IMR-90 (cell line): Measurements from ENCODE around the gene LRRC2. TPM values are rescaled to one million over a fixed set of nuclear protein-coding genes. Genes with fewer than 3 reads are reported as not detected.

Source experiments
- ATAC-seq: fragments of 200-7000 bp; cut with Tn5 transposase; 2 replicates; pipeline ENCODE4 v1.9.1; 2020; ENCODE audit warnings: low read depth, mild to moderate bottlenecking, moderate library complexity
- BruUV-seq: library from RNA; stranded (reverse); fragments of 400-500 nt; replicated peaks from 2 replicates; lab custom pipeline; 2021; lab: Mats Ljungman, UMichigan
- CTCF ChIA-PET: fragments of 300-600 bp; formaldehyde crosslinking; extraction: SDS; loops from one replicate; lab custom pipeline; 2021; ENCODE audit warnings: antibody characterized with exemption; lab: Yijun Ruan, JAX
- POLR2A ChIA-PET: fragments of 300-600 bp; sonication (Branson Sonifier 250); formaldehyde crosslinking; loops from one replicate; lab custom pipeline; 2022; ENCODE audit warnings: antibody characterized with exemption; ENCODE audit not compliant: unreplicated experiment; lab: Charles Lee
- DNase-seq: peaks from one replicate; pipeline ENCODE4 v3.0.0; 2013
- H2AFZ ChIP-seq: replicated peaks from 2 replicates; pipeline ENCODE3; 2013; ENCODE audit warnings: low read length, mild to moderate bottlenecking; ENCODE audit not compliant: poor library complexity
- H2AK5ac ChIP-seq: 2 replicates; pipeline ENCODE4 v1.6.1; 2013; ENCODE audit warnings: low read depth, low read length, inconsistent platforms
- H2AK9ac ChIP-seq: replicated peaks from 2 replicates; pipeline ENCODE3; 2013; ENCODE audit warnings: mild to moderate bottlenecking, low read depth, low read length, moderate library complexity; ENCODE audit not compliant: poor library complexity
- H2BK120ac ChIP-seq: 2 replicates; pipeline ENCODE4 v1.6.1; 2013; ENCODE audit warnings: low read depth, low read length, inconsistent platforms
- H2BK15ac ChIP-seq: 3 replicates; pipeline ENCODE4 v1.6.1; 2013; ENCODE audit warnings: low read depth, low read length, inconsistent platforms
- H2BK20ac ChIP-seq: 2 replicates; pipeline ENCODE4 v1.6.1; 2013; ENCODE audit warnings: low read depth, mild to moderate bottlenecking, inconsistent platforms, low read length, moderate library complexity
- H2BK5ac ChIP-seq: 2 replicates; pipeline ENCODE4 v1.6.1; 2013; ENCODE audit warnings: mild to moderate bottlenecking, low read depth, low read length, inconsistent platforms; ENCODE audit not compliant: poor library complexity, severe bottlenecking
- H3K14ac ChIP-seq: replicated peaks from 2 replicates; pipeline ENCODE4 v1.6.1; 2013; ENCODE audit warnings: low read depth, low read length, inconsistent platforms
- H3K18ac ChIP-seq: 2 replicates; pipeline ENCODE4 v1.6.1; 2013; ENCODE audit warnings: low read depth, low read length, control low read depth
- H3K23ac ChIP-seq: 2 replicates; pipeline ENCODE4 v1.6.1; 2013; ENCODE audit warnings: low read depth, low read length, inconsistent platforms
- H3K27ac ChIP-seq: 2 replicates; pipeline ENCODE4 v1.5.1; 2013; ENCODE audit warnings: mild to moderate bottlenecking, control low read depth, low read length; ENCODE audit not compliant: insufficient read depth
- H3K27me3 ChIP-seq: 2 replicates; pipeline ENCODE4 v1.6.1; 2013; ENCODE audit warnings: low read length; ENCODE audit not compliant: control insufficient read depth, insufficient read depth
- H3K36me3 ChIP-seq: 2 replicates; pipeline ENCODE4 v1.6.1; 2013; ENCODE audit warnings: low read length, mixed read lengths; ENCODE audit not compliant: control insufficient read depth, insufficient read depth
- H3K4ac ChIP-seq: 2 replicates; pipeline ENCODE4 v1.6.1; 2013; ENCODE audit warnings: low read depth, low read length, inconsistent platforms
- H3K4me1 ChIP-seq: 2 replicates; pipeline ENCODE4 v1.6.1; 2013; ENCODE audit warnings: low read length, mixed read lengths; ENCODE audit not compliant: control insufficient read depth, insufficient read depth
- H3K4me2 ChIP-seq: 2 replicates; pipeline ENCODE4 v1.6.1; 2013; ENCODE audit warnings: low read depth, mild to moderate bottlenecking, control low read depth, low read length, moderate library complexity
- H3K4me3 ChIP-seq: 2 replicates; pipeline ENCODE4 v1.5.1; 2013; ENCODE audit warnings: low read depth, mild to moderate bottlenecking, control low read depth, low read length, moderate library complexity; ENCODE audit not compliant: insufficient read depth
- H3K56ac ChIP-seq: 2 replicates; pipeline ENCODE4 v1.6.1; 2013; ENCODE audit warnings: low read length, inconsistent platforms; ENCODE audit not compliant: insufficient read depth; ENCODE audit errors: extremely low read depth
- H3K79me1 ChIP-seq, 2 experiments: 2 replicates each; pipeline ENCODE4 v1.6.1; 2013; ENCODE audit warnings: low read length in 2 of 2, inconsistent platforms in 1 of 2, low read depth in 1 of 2
- H3K9ac ChIP-seq: 2 replicates; pipeline ENCODE4 v1.6.1; 2013; ENCODE audit warnings: low read depth, low read length, control low read depth
- H3K9me1 ChIP-seq: 2 replicates; pipeline ENCODE4 v1.6.1; 2013; ENCODE audit warnings: low read length, inconsistent platforms; ENCODE audit not compliant: insufficient read depth
- H3K9me3 ChIP-seq: 2 replicates; pipeline ENCODE4 v1.6.1; 2013; ENCODE audit warnings: low read length; ENCODE audit not compliant: control insufficient read depth, insufficient read depth
- H4K20me1 ChIP-seq: 2 replicates; pipeline ENCODE4 v1.6.1; 2013; ENCODE audit warnings: low read length, inconsistent platforms; ENCODE audit not compliant: insufficient read depth
- H4K5ac ChIP-seq: 2 replicates; pipeline ENCODE4 v1.6.1; 2013; ENCODE audit warnings: mild to moderate bottlenecking, low read depth, low read length, control low read depth
- H4K8ac ChIP-seq, 2 experiments: 2 replicates each; pipeline ENCODE4 v1.6.1; 2013; ENCODE audit warnings: low read depth in 2 of 2, low read length in 2 of 2, control low read depth in 1 of 2, inconsistent platforms in 1 of 2
- H4K91ac ChIP-seq: 2 replicates; pipeline ENCODE4 v1.6.1; 2013; ENCODE audit warnings: low read depth, low read length, inconsistent platforms; ENCODE audit not compliant: insufficient read depth
- CEBPB ChIP-seq: IDR thresholded peaks from 2 replicates; pipeline ENCODE4 v1.6.1; 2012; ENCODE audit warnings: low read depth, low read length, improper control_type of control experiment
- SMC3 ChIP-seq: fragments of 150-350 bp; IDR thresholded peaks from 2 replicates; pipeline ENCODE4 v1.6.1; 2016; ENCODE audit warnings: low read depth, mild to moderate bottlenecking, antibody characterized with exemption, low read length, moderate library complexity
- WGBS, 2 experiments: methylation state at CpG; one replicate each; pipeline versions ENCODE4 v1.1.5 to v1.1.7; 2013; ENCODE audit warnings: missing lambda C conversion rate in 2 of 2; ENCODE audit not compliant: insufficient read length in 1 of 2; ENCODE audit errors: extremely low coverage in 2 of 2; 5-methylcytosine and 5-hydroxymethylcytosine counted together
- dilution Hi-C: fragments of 300-500 bp; cut with HindIII; formaldehyde crosslinking; loops from one replicate; pipeline ENCODE4 v1.14.3; 2018; ENCODE audit warnings: low sequenced_read_pairs; ENCODE audit not compliant: unreplicated experiment
- in situ Hi-C: fragments of 300-500 bp; cut with MboI; formaldehyde crosslinking; loops from 3 replicates; pipeline ENCODE4 v1.14.3; 2019; ENCODE audit warnings: low sequenced_read_pairs, inconsistent platforms, mixed read lengths
- intact Hi-C: fragments of 100-400 bp; cut with micrococcal nuclease; formaldehyde crosslinking; loops from 2 replicates; pipeline ENCODE4 v1.10.0; 2022
- polyA plus RNA-seq, 3 experiments: library from polyadenylated mRNA; depleted of rRNA; stranded (reverse); fragments of >200 nt; gene quantifications; 2 replicates each; pipeline ENCODE4 v1.2.3, GENCODE V29; 2012; ENCODE audit warnings: low replicate concordance in 1 of 3
- total RNA-seq: library from RNA; depleted of rRNA; stranded (reverse); fragments of >200 nt; gene quantifications from 2 replicates; pipeline ENCODE4 v1.2.3, GENCODE V29; 2012

The LRRC2 gene
- total and polyA plus RNA-seq, 2 of the 4 experiments (the other 2 are of a cell fraction) = 2.9 to 4.1 TPM

GRCh38 chr3:46471371-46471914 lies 94.7 kb downstream of the LRRC2 start:
- ATAC-seq (no peak), DNase-seq (no peak)
- no TSS peak for BruUV-seq
- Histone ChIP-seq H3K4me1 (no peaks in the 10 kb centered on the region), H4K91ac (no peak overlapping the region), H3K27ac (no peak overlapping the region), H3K4me3 (no peak overlapping the region), H3K4me2 (no peak overlapping the region), H2BK15ac (no peak overlapping the region), H3K14ac (no peak overlapping the region), H2BK20ac (no peak overlapping the region), H3K27me3 (peaks cover 57% of the 10 kb centered on the region), H2AFZ (no peak overlapping the region), H3K56ac (no peak overlapping the region), H3K9me3 (peaks cover 12% of the 10 kb centered on the region), H2BK5ac (no peak overlapping the region), H3K36me3 (no peaks in the 10 kb centered on the region), H3K79me1 (no peaks in the 10 kb centered on the region), H2AK5ac (no peak overlapping the region), H4K5ac (no peak overlapping the region), H2AK9ac (no peak overlapping the region), H3K9me1 (no peaks in the 10 kb centered on the region), H3K9ac (no peak overlapping the region), H2BK120ac (no peak overlapping the region), H3K4ac (no peak overlapping the region), H3K18ac (no peak overlapping the region), H4K8ac (no peak overlapping the region), H4K20me1 (no peaks in the 10 kb centered on the region), H3K23ac (no peak overlapping the region)
- in situ Hi-C loops = no loop called here
- WGBS, 2 experiments = no CpG with 5 or more reads among the region's 5 CpGs
- TF ChIP-seq CEBPB = no peak
- no peak for TF ChIP-seq SMC3
- ChIA-PET CTCF (interaction anchor here (1.0 kb wide), 1 partner anchor 21 kb away, joined by 5 read pairs; no protein-coding TSS in a partner anchor), POLR2A (no interaction called here)
- dilution Hi-C loops = no loop called here
- intact Hi-C loops = no loop called here
